Testis (tissue), 3 donors: ENCODE results near the gene LPCAT4. TPM values are rescaled to one million over a fixed set of nuclear protein-coding genes. Genes with fewer than 3 reads are reported as not detected.

ENCODE experiments used
- DNase-seq: peaks from one replicate; pipeline ENCODE4 v3.0.0-alpha.2; 2019
- H3K27ac ChIP-seq, 2 donors: fragments of 200-600 bp; sonication (generic); one replicate each; pipeline ENCODE4 v1.5.1; 2019
- H3K27me3 ChIP-seq: fragments of 200-600 bp; sonication (generic); one replicate; pipeline ENCODE4 v1.5.1; 2019
- H3K36me3 ChIP-seq: fragments of 200-600 bp; sonication (generic); one replicate; pipeline ENCODE4 v1.5.1; 2017; ENCODE audit warnings: low read depth; ENCODE audit errors: missing control alignments
- H3K4me1 ChIP-seq: fragments of 200-600 bp; sonication (generic); one replicate; pipeline ENCODE4 v1.5.1; 2019
- H3K4me3 ChIP-seq, 2 donors: fragments of 200-600 bp; sonication (generic); one replicate each; pipeline ENCODE4 v1.5.1; 2017 to 2019
- H3K9me3 ChIP-seq: fragments of 200-600 bp; sonication (generic); one replicate; pipeline ENCODE4 v1.5.1; 2017
- POLR2A ChIP-seq: fragments of 450-650 bp; IDR thresholded peaks from one replicate; pipeline ENCODE4 v1.6.1; 2017; ENCODE audit warnings: antibody characterized with exemption, mild to moderate bottlenecking, moderate library complexity
- WGBS, 2 donors: methylation state at CpG; one replicate each; pipeline ENCODE4 v1.1.5; 2018; 5-methylcytosine and 5-hydroxymethylcytosine counted together
- intact Hi-C: fragments of 100-400 bp; cut with DNase I; formaldehyde crosslinking; loops from one replicate; pipeline ENCODE4 v1.15.1; 2023; ENCODE audit warnings: low total_unique reads
- polyA plus RNA-seq: library from polyadenylated mRNA; stranded (reverse); fragments of 350-450 nt; fragmentation: Illumina TruSeq; extraction: RNeasy Lipid Tissue Mini Kit (QIAGEN cat#74804); gene quantifications from one replicate; pipeline ENCODE4 v1.2.3, GENCODE V29; 2014; ENCODE audit warnings: low read depth, low replicate concordance; ENCODE audit not compliant: insufficient read depth
- total RNA-seq, 2 donors: library from RNA; depleted of rRNA; stranded (reverse); fragments of >200 nt; gene quantifications; one replicate each; pipeline ENCODE4 v1.2.3, GENCODE V29; 2016
- TF ChIP-seq, protein P1 (sequence below), 3 experiments: fragments of 450-650 bp in 2 of 3; fragments of 200-600 bp in 1 of 3; sonication (generic) in 1 of 3; IDR thresholded peaks; one replicate each; pipeline ENCODE4 v1.5.1; 2016 to 2019; ENCODE audit warnings: antibody characterized with exemption in 3 of 3, mild to moderate bottlenecking in 2 of 3, moderate library complexity in 1 of 3

The LPCAT4 gene
- total and polyA plus RNA-seq, 3 donors from 2014 or later, result 9.9 to 16.1 (median 13.4) TPM

DNA sequence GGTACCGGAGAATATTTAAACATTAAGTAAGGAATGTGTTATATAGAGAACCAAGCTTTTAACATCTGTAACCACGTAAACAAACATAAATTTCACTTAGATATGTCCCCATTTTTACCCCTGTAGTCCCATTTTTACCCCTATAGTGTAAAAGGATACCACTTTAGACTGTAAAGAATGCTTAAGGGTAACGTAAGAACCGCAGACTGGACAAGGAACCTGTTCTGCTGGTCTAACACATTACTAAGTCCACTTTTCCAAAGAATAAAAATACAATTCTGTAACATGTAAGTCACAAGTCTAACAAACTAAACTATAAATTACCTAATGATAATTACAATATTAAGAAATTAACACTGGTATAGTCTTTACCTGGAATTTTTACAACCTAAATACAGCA, 32.3 kb downstream of the LPCAT4 start:
- Histone ChIP-seq H3K4me1 (peaks cover 3% of the 10 kb centered on the region), H3K36me3 (no peaks in the 10 kb centered on the region), H3K27ac (no peak overlapping the region), H3K4me3 (no peak overlapping the region), H3K27me3 (no peaks in the 10 kb centered on the region), H3K9me3 (no peaks in the 10 kb centered on the region)
- no peak for DNase-seq
- no peak for TF ChIP-seq POLR2A
- TF ChIP-seq, protein P1, sequence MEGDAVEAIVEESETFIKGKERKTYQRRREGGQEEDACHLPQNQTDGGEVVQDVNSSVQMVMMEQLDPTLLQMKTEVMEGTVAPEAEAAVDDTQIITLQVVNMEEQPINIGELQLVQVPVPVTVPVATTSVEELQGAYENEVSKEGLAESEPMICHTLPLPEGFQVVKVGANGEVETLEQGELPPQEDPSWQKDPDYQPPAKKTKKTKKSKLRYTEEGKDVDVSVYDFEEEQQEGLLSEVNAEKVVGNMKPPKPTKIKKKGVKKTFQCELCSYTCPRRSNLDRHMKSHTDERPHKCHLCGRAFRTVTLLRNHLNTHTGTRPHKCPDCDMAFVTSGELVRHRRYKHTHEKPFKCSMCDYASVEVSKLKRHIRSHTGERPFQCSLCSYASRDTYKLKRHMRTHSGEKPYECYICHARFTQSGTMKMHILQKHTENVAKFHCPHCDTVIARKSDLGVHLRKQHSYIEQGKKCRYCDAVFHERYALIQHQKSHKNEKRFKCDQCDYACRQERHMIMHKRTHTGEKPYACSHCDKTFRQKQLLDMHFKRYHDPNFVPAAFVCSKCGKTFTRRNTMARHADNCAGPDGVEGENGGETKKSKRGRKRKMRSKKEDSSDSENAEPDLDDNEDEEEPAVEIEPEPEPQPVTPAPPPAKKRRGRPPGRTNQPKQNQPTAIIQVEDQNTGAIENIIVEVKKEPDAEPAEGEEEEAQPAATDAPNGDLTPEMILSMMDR (IDR thresholded peaks at IDR 0.05), result no peak
- intact Hi-C loops, result no loop called here
- WGBS, 2 donors, result 87 to 89% methylated on average over 4 of the region's 4 CpGs

DNA sequence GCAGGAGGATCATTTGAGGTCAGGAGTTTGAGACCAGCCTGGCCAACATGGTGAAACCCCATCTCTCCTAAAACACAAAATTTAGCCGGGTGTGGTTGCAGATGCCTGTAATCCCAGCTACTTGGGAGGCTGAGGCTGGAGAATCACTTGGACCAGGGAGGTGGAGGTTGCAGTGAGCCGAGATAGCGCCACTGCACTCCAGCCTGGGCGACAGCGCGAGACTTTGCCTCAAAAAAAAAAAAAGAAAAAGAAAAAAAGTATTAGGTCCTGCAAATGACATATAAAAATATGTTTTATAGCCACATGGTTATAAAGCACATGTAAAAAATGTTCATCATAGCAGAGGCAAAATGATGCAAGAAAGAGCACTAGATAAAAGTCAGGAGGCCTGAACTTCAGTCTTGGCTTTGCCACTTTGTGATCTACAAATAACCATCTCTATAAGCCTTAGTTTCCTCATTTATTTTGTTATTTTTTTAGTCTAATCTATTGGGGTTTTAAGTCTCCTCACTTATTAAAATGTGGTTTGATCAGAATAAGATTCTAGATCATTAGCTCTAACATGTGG, 34.4 kb downstream of the LPCAT4 start:
- no peaks in the 10 kb centered on the region for H3K27me3 ChIP-seq
- 92 to 97% methylated on average over 6 of the region's 6 CpGs for WGBS, 2 donors
- DNase-seq, result no peak
- H3K4me1 ChIP-seq, result peaks cover 3% of the 10 kb centered on the region
- no peak overlapping the region for H3K4me3 ChIP-seq
- H3K27ac ChIP-seq, result no peak overlapping the region
- H3K9me3 ChIP-seq, result no peaks in the 10 kb centered on the region
- TF ChIP-seq, protein P1 (IDR thresholded peaks at IDR 0.05), result no peak
- no peak for TF ChIP-seq POLR2A
- H3K36me3 ChIP-seq, result no peaks in the 10 kb centered on the region
- intact Hi-C loops, result no loop called here

- TF ChIP-seq, protein P1 (IDR thresholded peaks at IDR 0.05), result no peak
- TF ChIP-seq POLR2A, result no peak
- intact Hi-C loops, result no loop called here
- Histone ChIP-seq H3K4me3 (no peak overlapping the region), H3K27ac (no peak overlapping the region), H3K9me3 (no peaks in the 10 kb centered on the region), H3K4me1 (no peaks in the 10 kb centered on the region), H3K27me3 (no peaks in the 10 kb centered on the region), H3K36me3 (no peaks in the 10 kb centered on the region)
- WGBS, 2 donors, result 68 to 78% methylated on average over 2 of the region's 2 CpGs
- no peak for DNase-seq
These were observed 35.2 kb downstream of the LPCAT4 start for GRCh38 chr15:34331809-34332208.

GRCh38 chr15:34330279-34330678, 36.7 kb downstream of the LPCAT4 start:
- intact Hi-C loops, result no loop called here
- TF ChIP-seq, protein P1 (IDR thresholded peaks at IDR 0.05), result no peak
- no peak for TF ChIP-seq POLR2A
- Histone ChIP-seq H3K27me3 (no peaks in the 10 kb centered on the region), H3K9me3 (no peaks in the 10 kb centered on the region), H3K36me3 (no peaks in the 10 kb centered on the region), H3K27ac (no peak overlapping the region), H3K4me1 (no peaks in the 10 kb centered on the region), H3K4me3 (no peak overlapping the region)
- no peak for DNase-seq
- WGBS, 2 donors, result 90 to 95% methylated on average over 5 of the region's 5 CpGs

DNA sequence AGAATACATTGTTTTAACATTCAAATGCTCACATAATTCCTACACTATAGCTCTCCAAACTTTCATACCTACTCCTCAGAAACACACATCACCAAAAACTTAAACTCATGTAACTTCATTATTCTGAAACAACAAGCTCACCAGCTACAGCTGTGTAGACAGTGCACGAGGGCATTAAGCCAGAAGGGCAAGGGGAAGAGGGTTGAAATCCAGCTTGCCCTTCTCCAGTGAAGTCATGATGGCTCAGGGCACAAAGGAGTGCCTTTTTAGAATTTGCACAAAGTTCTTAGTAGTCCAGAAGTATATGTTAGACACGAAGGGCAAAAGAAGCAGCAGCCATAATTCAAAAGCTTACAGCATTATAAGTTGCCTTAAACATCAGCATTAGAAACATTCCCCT, 38.0 kb downstream of the LPCAT4 start:
- Histone ChIP-seq H3K9me3 (no peaks in the 10 kb centered on the region), H3K27ac (no peak overlapping the region), H3K36me3 (no peaks in the 10 kb centered on the region), H3K4me3 (no peak overlapping the region), H3K4me1 (no peaks in the 10 kb centered on the region), H3K27me3 (no peaks in the 10 kb centered on the region)
- WGBS, 2 donors, result 76 to 79% methylated on average over 2 of the region's 2 CpGs
- intact Hi-C loops, result no loop called here
- no peak for DNase-seq
- TF ChIP-seq POLR2A, result no peak
- TF ChIP-seq, protein P1 (IDR thresholded peaks at IDR 0.05), result no peak
